GM03348 (cell line): ENCODE measurements around the gene TRAPPC4.
A peak's percentile ranks its signal among the peaks of the same experiment; 100 is the strongest.
"Not testable (repeated sequence)": the region's sequence is repeated elsewhere in the genome, so short reads cannot be mapped to it uniquely, and the experiment has no call there.

Experiments
- DNase-seq: peaks from one replicate; pipeline ENCODE4 v3.0.0; 2012; ENCODE audit warnings: low spot score

The TRAPPC4 gene

GRCh38 chr11:119014209-119014924 is 4.2 kb upstream of the TRAPPC4 start:
- DNase-seq = no peak

GRCh38 chr11:119015054-119015611 is 3.4 kb upstream of the TRAPPC4 start:
- DNase-seq = no peak

GRCh38 chr11:119016216-119017009 is 2.2 kb upstream of the TRAPPC4 start:
- DNase-seq = no peak

GRCh38 chr11:119017377-119017776 is 1.2 kb upstream of the TRAPPC4 start:
- DNase-seq = not testable (repeated sequence)

GRCh38 chr11:119019996-119020395 is 1.4 kb downstream of the TRAPPC4 start:
- no peak for DNase-seq

GRCh38 chr11:119021631-119022030 is 3.1 kb downstream of the TRAPPC4 start:
- no peak for DNase-seq

- no peak for DNase-seq
Observed at GRCh38 chr11:119023741-119024140, 5.2 kb downstream of the TRAPPC4 start.

- no peak for DNase-seq
Observed at GRCh38 chr11:119024430-119025098, 6.0 kb downstream of the TRAPPC4 start.

- DNase-seq = no peak
Observed at GRCh38 chr11:119025099-119025473, 6.5 kb downstream of the TRAPPC4 start.

- no peak for DNase-seq
Observed at GRCh38 chr11:119025541-119025940, 7.0 kb downstream of the TRAPPC4 start.

GRCh38 chr11:119025978-119026766 is 7.6 kb downstream of the TRAPPC4 start:
- DNase-seq = no peak

- DNase-seq = no peak
Observed at GRCh38 chr11:119026970-119027369, 8.4 kb downstream of the TRAPPC4 start.

GRCh38 chr11:119027561-119028345 is 9.2 kb downstream of the TRAPPC4 start:
- no peak for DNase-seq

- DNase-seq = no peak
Observed at GRCh38 chr11:119028346-119029068, 9.9 kb downstream of the TRAPPC4 start.

- DNase-seq = no peak
Observed at GRCh38 chr11:119029069-119029339, 10.4 kb downstream of the TRAPPC4 start.

GRCh38 chr11:119029340-119030028 is 10.9 kb downstream of the TRAPPC4 start:
- DNase-seq = no peak

- DNase-seq = no peak
Observed at GRCh38 chr11:119030029-119030328, 11.4 kb downstream of the TRAPPC4 start.

GRCh38 chr11:119030329-119031047 is 11.9 kb downstream of the TRAPPC4 start, which contains the start of gene SLC37A4:
Gene SLC37A4, minus strand, starts transcription at chr11:119030877.
- DNase-seq = peak; percentile 99

- no peak for DNase-seq
Observed at GRCh38 chr11:119031912-119032280, 13.3 kb downstream of the TRAPPC4 start.
